GM21515 (cell line): ENCODE data around the gene UNC5B.

Source experiments
- ATAC-seq: cut with Tn5 transposase; IDR thresholded peaks from one replicate; pipeline ENCODE4 v1.9.1; 2021; ENCODE audit not compliant: unreplicated experiment

The UNC5B gene

GRCh38 chr10:71280216-71280615 lies 67.8 kb downstream of the UNC5B start:
- no peak for ATAC-seq

GRCh38 chr10:71280825-71281224 lies 68.5 kb downstream of the UNC5B start:
- no peak for ATAC-seq

GRCh38 chr10:71281646-71282322 lies 69.4 kb downstream of the UNC5B start:
- no peak for ATAC-seq

- no peak for ATAC-seq
These were observed 69.9 kb downstream of the UNC5B start for GRCh38 chr10:71282323-71282680.

- ATAC-seq: no peak
These were observed 71.0 kb downstream of the UNC5B start for GRCh38 chr10:71283410-71283809.

- ATAC-seq: no peak
These were observed 71.5 kb downstream of the UNC5B start for GRCh38 chr10:71283876-71284275.

GRCh38 chr10:71284544-71285179 lies 72.3 kb downstream of the UNC5B start:
- ATAC-seq: no peak

- no peak for ATAC-seq
These were observed 72.8 kb downstream of the UNC5B start for GRCh38 chr10:71285180-71285545.

GRCh38 chr10:71285986-71286385 lies 73.6 kb downstream of the UNC5B start:
- ATAC-seq: no peak

GRCh38 chr10:71286521-71287294 lies 74.3 kb downstream of the UNC5B start:
- ATAC-seq: no peak

- no peak for ATAC-seq
These were observed 75.1 kb downstream of the UNC5B start for GRCh38 chr10:71287456-71287855.

- ATAC-seq: no peak
These were observed 76.1 kb downstream of the UNC5B start for GRCh38 chr10:71288461-71288860.

- ATAC-seq: no peak
These were observed 77.2 kb downstream of the UNC5B start for GRCh38 chr10:71289421-71290130.

GRCh38 chr10:71290331-71290730 lies 78.0 kb downstream of the UNC5B start:
- no peak for ATAC-seq

- ATAC-seq: no peak
These were observed 78.6 kb downstream of the UNC5B start for GRCh38 chr10:71290806-71291527.

GRCh38 chr10:71291528-71291900 lies 79.1 kb downstream of the UNC5B start:
- no peak for ATAC-seq

GRCh38 chr10:71292624-71293445 lies 80.5 kb downstream of the UNC5B start:
- ATAC-seq: no peak

GRCh38 chr10:71293446-71294084 lies 81.2 kb downstream of the UNC5B start:
- ATAC-seq: no peak

GRCh38 chr10:71294091-71294561 lies 81.8 kb downstream of the UNC5B start:
- no peak for ATAC-seq

- no peak for ATAC-seq
These were observed 82.5 kb downstream of the UNC5B start for GRCh38 chr10:71294856-71295255.
